HEK293 (cell line): ENCODE data around the gene GMPPA.

Source experiments
- CTCF ChIA-PET: fragments of 350-600 bp; formaldehyde crosslinking; extraction: SDS; loops from one replicate; lab custom pipeline; 2021; ENCODE audit warnings: antibody characterized with exemption; lab: Yijun Ruan, JAX
- POLR2A ChIA-PET: fragments of 300-600 bp; formaldehyde crosslinking; extraction: SDS; loops from one replicate; lab custom pipeline; 2020; ENCODE audit warnings: antibody characterized with exemption, inconsistent platforms; lab: Yijun Ruan, JAX
- H3K27ac ChIP-seq: fragments of 200-500 bp; sonication (Bioruptor generic); 2 replicates; pipeline ENCODE4 v1.5.1; 2014; ENCODE audit warnings: low read depth, low read length, control low read depth, inconsistent platforms; ENCODE audit errors: extremely low read depth
- H3K36me3 ChIP-seq, 2 experiments: fragments of 200-500 bp in 1 of 2; sonication (Bioruptor generic) in 1 of 2; 1 replicate in 1 of 2; 2 replicates in 1 of 2; pipeline ENCODE4 v1.5.1; 2014 to 2017; ENCODE audit warnings: inconsistent platforms in 2 of 2, low read length in 2 of 2; ENCODE audit not compliant: control insufficient read depth in 2 of 2, insufficient read depth in 1 of 2
- H3K4me1 ChIP-seq: fragments of 200-500 bp; sonication (Bioruptor generic); 2 replicates; pipeline ENCODE4 v1.5.1; 2014; ENCODE audit warnings: mild to moderate bottlenecking, low read length, inconsistent platforms; ENCODE audit not compliant: control insufficient read depth, insufficient read depth
- H3K4me3 ChIP-seq: 2 replicates; pipeline ENCODE4 v1.5.1; 2011; ENCODE audit warnings: low read depth, mild to moderate bottlenecking, control low read depth, low read length, moderate library complexity
- H3K9me3 ChIP-seq: fragments of 200-500 bp; sonication (Bioruptor generic); 2 replicates; pipeline ENCODE4 v1.5.1; 2014; ENCODE audit warnings: low read depth, low read length, inconsistent platforms; ENCODE audit not compliant: control insufficient read depth, insufficient read depth
- BCL11A ChIP-seq: fragments of 450-650 bp; formaldehyde crosslinking; IDR thresholded peaks from 2 replicates; pipeline ENCODE4 v1.5.1; 2016; ENCODE audit warnings: low read depth, missing biosample characterization, missing genetic modification characterization
- FEZF1 ChIP-seq: fragments of 450-650 bp; formaldehyde crosslinking; IDR thresholded peaks from 2 replicates; pipeline ENCODE4 v1.5.1; 2016; ENCODE audit warnings: missing biosample characterization, missing genetic modification characterization
- GLI2 ChIP-seq: fragments of 450-650 bp; formaldehyde crosslinking; IDR thresholded peaks from 2 replicates; pipeline ENCODE4; 2017; ENCODE audit warnings: missing biosample characterization, missing genetic modification characterization, low read depth, borderline replicate concordance
- GLIS1 ChIP-seq: fragments of 450-650 bp; formaldehyde crosslinking; IDR thresholded peaks from 2 replicates; pipeline ENCODE4 v1.5.1; 2016; ENCODE audit warnings: missing biosample characterization, missing genetic modification characterization
- IKZF3 ChIP-seq: fragments of 450-650 bp; IDR thresholded peaks from 2 replicates; pipeline ENCODE4 v1.5.0; 2018; ENCODE audit warnings: missing biosample characterization, mild to moderate bottlenecking, missing genetic modification characterization, moderate library complexity
- KLF1 ChIP-seq: fragments of 450-650 bp; formaldehyde crosslinking; IDR thresholded peaks from 2 replicates; pipeline ENCODE4 v1.5.1; 2016; ENCODE audit warnings: missing biosample characterization, missing genetic modification characterization
- TCF7L2 ChIP-seq: IDR thresholded peaks from 2 replicates; pipeline ENCODE4 v1.6.1; 2011; ENCODE audit warnings: low read depth, mild to moderate bottlenecking, inconsistent platforms, low read length, moderate library complexity, borderline replicate concordance
- ZBTB17 ChIP-seq: fragments of 450-650 bp; formaldehyde crosslinking; IDR thresholded peaks from 2 replicates; pipeline ENCODE4 v1.5.1; 2016; ENCODE audit warnings: missing biosample characterization, missing genetic modification characterization
- ZFHX2 ChIP-seq: fragments of 450-650 bp; formaldehyde crosslinking; conservative IDR thresholded peaks from 2 replicates; pipeline ENCODE4 v1.5.1; 2016; ENCODE audit warnings: missing biosample characterization, missing genetic modification characterization
- ZFP3 ChIP-seq: fragments of 450-650 bp; formaldehyde crosslinking; IDR thresholded peaks from 2 replicates; pipeline ENCODE4 v1.5.1; 2016; ENCODE audit warnings: low read depth, missing biosample characterization, missing genetic modification characterization
- ZFP69B ChIP-seq: fragments of 450-650 bp; formaldehyde crosslinking; IDR thresholded peaks from 2 replicates; pipeline ENCODE4 v1.5.1; 2016; ENCODE audit warnings: missing biosample characterization, missing genetic modification characterization
- ZIC2 ChIP-seq: fragments of 450-650 bp; formaldehyde crosslinking; IDR thresholded peaks from 2 replicates; pipeline ENCODE4 v1.5.1; 2016; ENCODE audit warnings: missing biosample characterization, missing genetic modification characterization
- ZNF112 ChIP-seq: fragments of 450-650 bp; formaldehyde crosslinking; IDR thresholded peaks from 2 replicates; pipeline ENCODE4 v1.5.0; 2017; ENCODE audit warnings: missing biosample characterization, missing genetic modification characterization
- ZNF133 ChIP-seq: fragments of 450-650 bp; formaldehyde crosslinking; IDR thresholded peaks from 2 replicates; pipeline ENCODE4 v1.5.1; 2016; ENCODE audit warnings: missing biosample characterization, missing genetic modification characterization
- ZNF157 ChIP-seq: fragments of 450-650 bp; formaldehyde crosslinking; IDR thresholded peaks from 2 replicates; pipeline ENCODE4 v1.5.1; 2016; ENCODE audit warnings: missing biosample characterization, missing genetic modification characterization
- ZNF175 ChIP-seq: fragments of 450-650 bp; formaldehyde crosslinking; IDR thresholded peaks from 2 replicates; pipeline ENCODE4 v1.5.1; 2016; ENCODE audit warnings: missing biosample characterization, missing genetic modification characterization
- ZNF239 ChIP-seq: fragments of 450-650 bp; formaldehyde crosslinking; IDR thresholded peaks from 2 replicates; pipeline ENCODE4 v1.5.1; 2016; ENCODE audit warnings: missing biosample characterization, missing genetic modification characterization
- ZNF266 ChIP-seq: fragments of 450-650 bp; formaldehyde crosslinking; IDR thresholded peaks from 2 replicates; pipeline ENCODE4 v1.5.1; 2016; ENCODE audit warnings: missing biosample characterization, missing genetic modification characterization, low read depth
- ZNF335 ChIP-seq: fragments of 450-650 bp; formaldehyde crosslinking; conservative IDR thresholded peaks from 2 replicates; pipeline ENCODE4 v1.5.1; 2016; ENCODE audit warnings: missing biosample characterization, missing genetic modification characterization
- ZNF354C ChIP-seq: fragments of 450-650 bp; formaldehyde crosslinking; IDR thresholded peaks from 2 replicates; pipeline ENCODE4 v1.5.1; 2016; ENCODE audit warnings: missing biosample characterization, missing genetic modification characterization, low read depth, borderline replicate concordance
- ZNF394 ChIP-seq: fragments of 450-650 bp; formaldehyde crosslinking; IDR thresholded peaks from 2 replicates; pipeline ENCODE4 v1.5.1; 2016; ENCODE audit warnings: missing biosample characterization, missing genetic modification characterization, mild to moderate bottlenecking, moderate library complexity, borderline replicate concordance
- ZNF629 ChIP-seq: fragments of 450-650 bp; formaldehyde crosslinking; IDR thresholded peaks from 2 replicates; pipeline ENCODE4 v1.5.1; 2017; ENCODE audit warnings: missing biosample characterization, missing genetic modification characterization
- ZNF654 ChIP-seq: fragments of 450-650 bp; formaldehyde crosslinking; IDR thresholded peaks from 2 replicates; pipeline ENCODE4 v1.5.1; 2016; ENCODE audit warnings: low read depth, missing biosample characterization, missing genetic modification characterization
- TF ChIP-seq, protein P1 (sequence below): fragments of 450-650 bp; formaldehyde crosslinking; IDR thresholded peaks from 2 replicates; pipeline ENCODE4 v1.5.1; 2017; ENCODE audit warnings: missing biosample characterization, missing genetic modification characterization
- TF ChIP-seq, protein P2 (sequence below): fragments of 450-650 bp; formaldehyde crosslinking; IDR thresholded peaks from 2 replicates; pipeline ENCODE4 v1.5.1; 2016; ENCODE audit warnings: missing biosample characterization, missing genetic modification characterization

GMPPA gene

DNA sequence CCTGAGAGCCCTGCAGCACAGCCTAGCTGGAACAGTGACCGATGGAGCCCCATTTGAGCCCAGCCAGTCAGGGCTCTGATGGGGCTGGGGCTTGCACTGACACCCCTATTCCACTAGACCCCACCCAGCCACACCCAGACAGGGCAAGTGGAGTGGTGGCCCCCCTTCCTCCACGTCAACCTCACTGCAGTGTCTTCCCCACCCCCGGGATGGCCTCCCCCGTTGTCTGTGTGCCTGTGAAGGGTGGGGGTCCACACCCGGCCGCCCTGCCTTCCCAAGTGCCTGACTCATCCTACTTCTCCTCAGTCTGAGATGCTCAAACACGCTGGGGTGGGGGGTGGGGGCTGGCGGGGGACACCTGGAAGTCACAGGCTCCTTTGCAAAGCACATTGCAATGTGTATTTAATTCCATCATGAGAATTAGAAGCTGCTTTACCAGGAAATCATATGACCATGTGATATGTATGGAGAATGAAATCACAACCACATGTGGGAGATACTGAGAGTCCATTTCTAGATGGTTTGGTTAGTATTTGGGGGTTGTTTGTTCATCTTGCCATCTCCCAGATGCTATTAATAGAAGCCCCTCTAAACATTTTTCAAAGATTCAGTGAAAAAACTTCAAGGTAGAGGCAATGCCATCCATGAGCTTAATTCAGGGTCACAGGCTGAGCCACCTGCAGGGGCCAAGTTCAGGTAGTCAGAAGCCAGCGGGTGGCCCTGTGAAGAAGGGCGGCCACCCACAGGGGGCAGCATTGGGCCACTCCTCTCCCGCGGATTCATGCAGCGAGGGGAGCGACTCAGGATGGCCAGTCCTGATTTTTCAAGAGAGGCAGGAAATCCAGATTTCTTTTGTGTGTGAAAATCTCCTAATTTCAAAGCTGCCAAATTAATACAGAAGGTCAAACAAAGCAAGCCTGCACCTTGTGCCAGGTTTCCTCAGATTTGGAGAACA is 22.7 kb upstream of the GMPPA start:
- Histone ChIP-seq H3K27ac (no peak overlapping the region), H3K36me3 (peaks cover 0 to 14% of the 10 kb centered on the region in 2 experiments; a peak in 1 of 3 replicates), H3K4me1 (0 out of 2 replicates have a peak, but pooled peaks cover 2% of the 10 kb centered on the region), H3K9me3 (no peaks in the 10 kb centered on the region)
- POLR2A ChIA-PET: interaction anchor here (0.6 kb wide), 1 partner anchor 46 kb away, joined by 4 read pairs; no protein-coding TSS in a partner anchor
- TF ChIP-seq GLIS1 (tag by site-specific recombination): peak; percentile 46; the same call in 1 of the 2 replicates
- peak; percentile 76 for TF ChIP-seq ZIC2 (tag by site-specific recombination)
- TF ChIP-seq ZNF654 (tag by site-specific recombination): peak; percentile 55
- TF ChIP-seq ZNF354C (tag by site-specific recombination): no peak
- TF ChIP-seq ZNF335: 0 out of 2 replicates have a peak, but pooled peaks have one; percentile 33
- TF ChIP-seq TCF7L2: no peak
- no peak for TF ChIP-seq ZNF112 (tag by site-specific recombination)
- TF ChIP-seq, protein P1, sequence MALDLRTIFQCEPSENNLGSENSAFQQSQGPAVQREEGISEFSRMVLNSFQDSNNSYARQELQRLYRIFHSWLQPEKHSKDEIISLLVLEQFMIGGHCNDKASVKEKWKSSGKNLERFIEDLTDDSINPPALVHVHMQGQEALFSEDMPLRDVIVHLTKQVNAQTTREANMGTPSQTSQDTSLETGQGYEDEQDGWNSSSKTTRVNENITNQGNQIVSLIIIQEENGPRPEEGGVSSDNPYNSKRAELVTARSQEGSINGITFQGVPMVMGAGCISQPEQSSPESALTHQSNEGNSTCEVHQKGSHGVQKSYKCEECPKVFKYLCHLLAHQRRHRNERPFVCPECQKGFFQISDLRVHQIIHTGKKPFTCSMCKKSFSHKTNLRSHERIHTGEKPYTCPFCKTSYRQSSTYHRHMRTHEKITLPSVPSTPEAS (tag by site-specific recombination): no peak
- TF ChIP-seq, protein P2, sequence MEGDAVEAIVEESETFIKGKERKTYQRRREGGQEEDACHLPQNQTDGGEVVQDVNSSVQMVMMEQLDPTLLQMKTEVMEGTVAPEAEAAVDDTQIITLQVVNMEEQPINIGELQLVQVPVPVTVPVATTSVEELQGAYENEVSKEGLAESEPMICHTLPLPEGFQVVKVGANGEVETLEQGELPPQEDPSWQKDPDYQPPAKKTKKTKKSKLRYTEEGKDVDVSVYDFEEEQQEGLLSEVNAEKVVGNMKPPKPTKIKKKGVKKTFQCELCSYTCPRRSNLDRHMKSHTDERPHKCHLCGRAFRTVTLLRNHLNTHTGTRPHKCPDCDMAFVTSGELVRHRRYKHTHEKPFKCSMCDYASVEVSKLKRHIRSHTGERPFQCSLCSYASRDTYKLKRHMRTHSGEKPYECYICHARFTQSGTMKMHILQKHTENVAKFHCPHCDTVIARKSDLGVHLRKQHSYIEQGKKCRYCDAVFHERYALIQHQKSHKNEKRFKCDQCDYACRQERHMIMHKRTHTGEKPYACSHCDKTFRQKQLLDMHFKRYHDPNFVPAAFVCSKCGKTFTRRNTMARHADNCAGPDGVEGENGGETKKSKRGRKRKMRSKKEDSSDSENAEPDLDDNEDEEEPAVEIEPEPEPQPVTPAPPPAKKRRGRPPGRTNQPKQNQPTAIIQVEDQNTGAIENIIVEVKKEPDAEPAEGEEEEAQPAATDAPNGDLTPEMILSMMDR (tag by site-specific recombination): peak; percentile 83
- 0 out of 2 replicates have a peak, but pooled peaks have one; percentile 9 for TF ChIP-seq IKZF3 (tag by site-specific recombination)
- peak; percentile 61; the same call in 1 of the 2 replicates for TF ChIP-seq KLF1 (tag by site-specific recombination)
- TF ChIP-seq, all 188 proteins: peak for 7
- CTCF ChIA-PET: interaction anchor here (0.6 to 10.6 kb wide), 39 partner anchors 8 to 659 kb away, joined by 3 to 156 read pairs (median 4); partner anchors contain the start of gene GMPPA
- no peak overlapping the region for H3K4me3 ChIP-seq

DNA sequence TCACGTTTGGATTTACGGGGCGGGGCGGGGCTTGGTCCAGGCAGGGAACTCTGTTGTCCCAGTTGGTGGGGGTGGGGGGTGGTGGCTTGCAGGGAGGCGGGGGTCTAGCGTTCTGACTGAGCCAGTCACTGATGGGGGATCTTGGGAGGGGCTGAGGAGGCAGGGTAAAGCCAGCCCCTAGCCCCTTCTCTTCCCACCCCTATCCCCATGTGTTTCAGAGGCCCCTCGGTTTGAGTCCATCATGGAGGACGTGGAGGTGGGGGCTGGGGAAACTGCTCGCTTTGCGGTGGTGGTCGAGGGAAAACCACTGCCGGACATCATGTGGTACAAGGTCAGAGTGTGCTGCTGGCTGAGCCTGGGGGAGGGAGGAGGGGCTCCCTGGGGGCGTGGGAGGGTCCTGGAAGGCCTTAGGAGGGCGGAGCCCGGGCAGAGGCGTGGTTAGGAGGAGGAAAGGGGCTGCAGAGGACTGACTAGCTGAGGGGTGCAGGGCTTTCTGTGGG is 22.0 kb upstream of the GMPPA start:
- Histone ChIP-seq H3K4me3 (no peak overlapping the region), H3K9me3 (no peaks in the 10 kb centered on the region), H3K27ac (no peak overlapping the region), H3K4me1 (0 out of 2 replicates have a peak, but pooled peaks cover 2% of the 10 kb centered on the region), H3K36me3 (peaks cover 0 to 20% of the 10 kb centered on the region in 2 experiments; a peak in 1 of 3 replicates)
- CTCF ChIA-PET: interaction anchor here (0.6 to 10.6 kb wide), 28 partner anchors 9 to 583 kb away, joined by 3 to 156 read pairs (median 8); partner anchors contain the start of gene GMPPA
- TF ChIP-seq KLF1 (tag by site-specific recombination): peak; percentile 30; the same call in 1 of the 2 replicates
- no peak for TF ChIP-seq ZNF266
- peak; percentile 23; the same call in 1 of the 2 replicates for TF ChIP-seq ZFHX2 (tag by site-specific recombination)
- POLR2A ChIA-PET: interaction anchor here (0.6 to 0.9 kb wide), 2 partner anchors 35 to 46 kb away, joined by 4 to 5 read pairs; no protein-coding TSS in a partner anchor

DNA sequence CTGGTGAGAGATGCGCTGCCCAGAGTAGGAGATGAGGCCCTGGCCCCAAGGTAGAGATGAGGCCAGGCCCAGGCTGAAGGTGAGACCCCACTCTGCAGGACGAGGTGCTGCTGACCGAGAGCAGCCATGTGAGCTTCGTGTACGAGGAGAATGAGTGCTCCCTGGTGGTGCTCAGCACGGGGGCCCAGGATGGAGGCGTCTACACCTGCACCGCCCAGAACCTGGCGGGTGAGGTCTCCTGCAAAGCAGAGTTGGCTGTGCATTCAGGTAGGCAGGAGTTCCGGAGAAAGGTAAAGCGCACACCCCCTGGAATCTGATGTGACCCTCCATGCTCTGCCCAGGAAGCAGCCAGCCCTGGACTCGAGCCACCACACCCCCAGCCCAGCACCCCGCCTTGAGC is 21.5 kb upstream of the GMPPA start:
- H3K27ac ChIP-seq: no peak overlapping the region
- ChIA-PET CTCF (interaction anchor here (0.5 to 10.6 kb wide), 13 partner anchors 17 to 126 kb away, joined by 3 to 156 read pairs (median 14); partner anchors contain the start of gene GMPPA), POLR2A (interaction anchor here (0.9 kb wide), 1 partner anchor 35 kb away, joined by 5 read pairs; no protein-coding TSS in a partner anchor)
- 0 out of 2 replicates have a peak, but pooled peaks cover 2% of the 10 kb centered on the region for H3K4me1 ChIP-seq
- no peak overlapping the region for H3K4me3 ChIP-seq
- peaks cover 0 to 23% of the 10 kb centered on the region in 2 experiments; a peak in 1 of 3 replicates for H3K36me3 ChIP-seq
- H3K9me3 ChIP-seq: no peaks in the 10 kb centered on the region
- TF ChIP-seq ZBTB17 (tag by site-specific recombination) (no peak), ZNF354C (tag by site-specific recombination) (no peak), ZFP69B (tag by site-specific recombination) (no peak), ZFP3 (tag by site-specific recombination) (no peak), ZNF133 (tag by site-specific recombination) (no peak), ZNF175 (tag by site-specific recombination) (no peak), ZNF239 (tag by site-specific recombination) (no peak), GLI2 (tag by site-specific recombination) (no peak), ZNF629 (tag by site-specific recombination) (no peak), BCL11A (tag by site-specific recombination) (no peak), FEZF1 (tag by site-specific recombination) (no peak), ZNF394 (no peak), ZNF157 (tag by site-specific recombination) (no peak)
